SU-DHL-6 (cell line): ENCODE results near the gene VPS11.

Experiments
- EZH2phosphoT487 ChIP-seq: fragments of 200-600 bp; sonication (generic), shearing (Covaris generic); conservative IDR thresholded peaks from 2 replicates; pipeline ENCODE4 v1.6.1; 2018; ENCODE audit warnings: mild to moderate bottlenecking, antibody characterized with exemption, low read length, moderate library complexity, mixed read lengths
- TF ChIP-seq, protein P1 (sequence below): fragments of 200-600 bp; sonication (generic); IDR thresholded peaks from one replicate; pipeline ENCODE4 v1.5.1; 2017; ENCODE audit warnings: antibody characterized with exemption, mild to moderate bottlenecking, low read length, moderate library complexity; ENCODE audit not compliant: insufficient read depth, poor library complexity, severe bottlenecking

DNA sequence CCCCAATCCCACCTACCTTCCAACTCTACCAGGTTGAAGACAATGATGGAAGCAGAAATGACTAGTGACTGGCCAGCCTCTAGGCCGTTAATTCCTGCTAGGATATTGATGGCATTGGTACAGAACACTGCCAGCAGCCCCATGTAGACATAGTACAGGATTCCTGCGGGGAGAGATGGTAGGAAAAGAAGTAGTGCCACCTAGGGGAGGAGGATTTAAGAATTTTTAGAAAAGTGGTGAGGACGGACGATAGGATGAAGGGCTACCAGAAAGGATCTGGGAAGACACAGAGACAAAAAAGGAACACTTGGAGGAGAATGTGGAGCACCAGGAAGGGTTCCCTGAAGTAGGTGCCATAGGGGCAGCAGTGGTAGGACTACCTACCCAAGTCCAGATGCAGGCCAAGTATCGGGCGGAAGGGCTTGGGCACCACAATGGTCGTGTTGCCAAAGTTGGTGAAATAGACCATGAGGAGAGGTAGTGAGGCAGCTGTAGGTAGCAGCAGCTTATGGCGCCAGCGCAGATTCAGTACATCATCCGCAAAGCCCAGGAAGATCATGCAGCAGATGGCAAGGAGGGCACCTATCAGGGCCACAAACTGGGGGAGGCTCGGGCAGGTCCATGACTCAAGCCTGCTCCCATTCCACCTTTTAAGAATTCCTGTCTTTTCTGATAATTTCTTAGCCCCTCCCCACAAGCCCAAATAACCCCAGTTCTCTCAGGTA, 32.8 kb downstream of the VPS11 start:
- TF ChIP-seq, protein P1, sequence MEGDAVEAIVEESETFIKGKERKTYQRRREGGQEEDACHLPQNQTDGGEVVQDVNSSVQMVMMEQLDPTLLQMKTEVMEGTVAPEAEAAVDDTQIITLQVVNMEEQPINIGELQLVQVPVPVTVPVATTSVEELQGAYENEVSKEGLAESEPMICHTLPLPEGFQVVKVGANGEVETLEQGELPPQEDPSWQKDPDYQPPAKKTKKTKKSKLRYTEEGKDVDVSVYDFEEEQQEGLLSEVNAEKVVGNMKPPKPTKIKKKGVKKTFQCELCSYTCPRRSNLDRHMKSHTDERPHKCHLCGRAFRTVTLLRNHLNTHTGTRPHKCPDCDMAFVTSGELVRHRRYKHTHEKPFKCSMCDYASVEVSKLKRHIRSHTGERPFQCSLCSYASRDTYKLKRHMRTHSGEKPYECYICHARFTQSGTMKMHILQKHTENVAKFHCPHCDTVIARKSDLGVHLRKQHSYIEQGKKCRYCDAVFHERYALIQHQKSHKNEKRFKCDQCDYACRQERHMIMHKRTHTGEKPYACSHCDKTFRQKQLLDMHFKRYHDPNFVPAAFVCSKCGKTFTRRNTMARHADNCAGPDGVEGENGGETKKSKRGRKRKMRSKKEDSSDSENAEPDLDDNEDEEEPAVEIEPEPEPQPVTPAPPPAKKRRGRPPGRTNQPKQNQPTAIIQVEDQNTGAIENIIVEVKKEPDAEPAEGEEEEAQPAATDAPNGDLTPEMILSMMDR: peak; percentile 22
- TF ChIP-seq EZH2phosphoT487: no peak
